ENCODE results near the gene MBP. TPM values are rescaled to one million over a fixed set of nuclear protein-coding genes. Genes with fewer than 3 reads are reported as not detected.

Gene MBP
- total and polyA plus RNA-seq, 10 of the 15 experiments (the other 5 are each of a cell fraction or from before 2014, with no cell fraction given) = 12.2 to 67.8 (median 42.1) TPM

DNA sequence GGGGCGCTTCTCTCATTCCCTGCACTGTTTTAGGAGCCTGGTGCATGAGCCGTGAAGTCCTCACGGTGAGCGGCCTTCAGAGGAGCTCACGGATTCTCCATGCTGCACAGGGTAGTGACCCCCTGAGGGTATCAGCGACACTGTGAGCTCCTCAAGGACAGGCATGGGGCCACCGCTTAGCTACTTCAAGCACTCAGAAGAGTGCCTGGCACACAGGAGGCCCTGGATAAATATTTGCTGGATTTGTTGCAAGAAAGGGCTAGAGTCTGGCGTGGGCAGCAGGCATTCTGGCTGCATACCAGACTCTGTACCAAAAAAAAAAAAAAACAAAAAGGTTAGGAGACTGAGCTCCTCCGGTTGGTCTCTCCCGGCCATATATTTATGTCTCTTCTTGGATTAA lies 5.7 kb upstream of the MBP start:
- in situ Hi-C loops (cut with MboI) (no loop called here), intact Hi-C loops (cut with micrococcal nuclease; ENCODE audit: unreplicated experiment) (no loop called here)
- Histone ChIP-seq H3K4me2 (ENCODE audit: control insufficient read depth, insufficient read depth) (no peak overlapping the region), H3K36me3 (ENCODE audit: control insufficient read depth in 2 of 2, insufficient read depth in 2 of 2, low read length in 1 of 2) (no peaks in the 10 kb centered on the region), H3K27me3 (replicated peaks in 1 of 2; ENCODE audit: control insufficient read depth in 2 of 2, insufficient read depth in 2 of 2, low read length in 1 of 2) (no peaks in the 10 kb centered on the region), H4K20me1 (ENCODE audit: control insufficient read depth, insufficient read depth) (no peaks in the 10 kb centered on the region), H3K4me1 (ENCODE audit: control insufficient read depth, insufficient read depth, low read length) (peaks cover 14% of the 10 kb centered on the region), H3K9me3 (replicated peaks; ENCODE audit: control insufficient read depth, insufficient read depth, low read length) (peaks cover 3% of the 10 kb centered on the region; the same call in 2 of the 3 replicates), H3K4me3 (no peak overlapping the region), H3K9ac (ENCODE audit: control insufficient read depth, insufficient read depth, low read length) (no peak overlapping the region), H3K27ac (ENCODE audit: control insufficient read depth, insufficient read depth) (no peak overlapping the region), H3K79me2 (ENCODE audit: control insufficient read depth, insufficient read depth, low read length) (no peaks in the 10 kb centered on the region), H2AFZ (ENCODE audit: control insufficient read depth, low read depth, low read length) (no peak overlapping the region)
- 78% methylated on average over 10 of the region's 10 CpGs for WGBS (ENCODE audit: insufficient coverage, insufficient replicate concordance, low lambda C conversion rate, missing lambda C conversion rate)
- ChIA-PET RAD21 (ENCODE audit: unreplicated experiment) (interaction anchor here (0.8 to 2.5 kb wide), 2 partner anchors 73 to 138 kb away, joined by 4 to 6 read pairs; no protein-coding TSS in a partner anchor), SMC1A (ENCODE audit: uncharacterized antibody, unreplicated experiment) (interaction anchor here (0.6 to 1.2 kb wide), 5 partner anchors 11 to 652 kb away, joined by 3 to 4 read pairs (median 3); no protein-coding TSS in a partner anchor), CTCF (interaction anchor here (1.0 to 1.2 kb wide), 3 partner anchors 8 to 74 kb away, joined by 3 read pairs; no protein-coding TSS in a partner anchor), POLR2A (interaction anchor here (0.7 to 0.9 kb wide), 2 partner anchors 52 to 738 kb away, joined by 3 to 8 read pairs; no protein-coding TSS in a partner anchor)
- no peak for FAIRE-seq
- no TSS peak for BruUV-seq (replicated peaks)
- DNase-seq (ENCODE audit: low read depth, low spot score) = no peak
- TF ChIP-seq, protein P1, sequence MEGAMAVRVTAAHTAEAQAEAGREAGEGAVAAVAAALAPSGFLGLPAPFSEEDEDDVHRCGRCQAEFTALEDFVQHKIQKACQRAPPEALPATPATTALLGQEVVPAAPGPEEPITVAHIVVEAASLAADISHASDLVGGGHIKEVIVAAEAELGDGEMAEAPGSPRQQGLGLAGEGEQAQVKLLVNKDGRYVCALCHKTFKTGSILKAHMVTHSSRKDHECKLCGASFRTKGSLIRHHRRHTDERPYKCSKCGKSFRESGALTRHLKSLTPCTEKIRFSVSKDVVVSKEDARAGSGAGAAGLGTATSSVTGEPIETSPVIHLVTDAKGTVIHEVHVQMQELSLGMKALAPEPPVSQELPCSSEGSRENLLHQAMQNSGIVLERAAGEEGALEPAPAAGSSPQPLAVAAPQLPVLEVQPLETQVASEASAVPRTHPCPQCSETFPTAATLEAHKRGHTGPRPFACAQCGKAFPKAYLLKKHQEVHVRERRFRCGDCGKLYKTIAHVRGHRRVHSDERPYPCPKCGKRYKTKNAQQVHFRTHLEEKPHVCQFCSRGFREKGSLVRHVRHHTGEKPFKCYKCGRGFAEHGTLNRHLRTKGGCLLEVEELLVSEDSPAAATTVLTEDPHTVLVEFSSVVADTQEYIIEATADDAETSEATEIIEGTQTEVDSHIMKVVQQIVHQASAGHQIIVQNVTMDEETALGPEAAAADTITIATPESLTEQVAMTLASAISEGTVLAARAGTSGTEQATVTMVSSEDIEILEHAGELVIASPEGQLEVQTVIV (IDR thresholded peaks at IDR 0.05; ENCODE audit: borderline replicate concordance, partially characterized antibody) = no peak
- no peak for TF ChIP-seq RCOR1 (conservative IDR thresholded peaks at IDR 0.05; ENCODE audit: low read depth, low read length)
- TF ChIP-seq HDAC2 (IDR thresholded peaks at IDR 0.05) = no peak
- no peak for TF ChIP-seq NFYB (IDR thresholded peaks at IDR 0.05; ENCODE audit: insufficient read depth, low read depth, low read length)
- no peak for TF ChIP-seq RBBP5 (conservative IDR thresholded peaks at IDR 0.05)
- TF ChIP-seq, protein P2, sequence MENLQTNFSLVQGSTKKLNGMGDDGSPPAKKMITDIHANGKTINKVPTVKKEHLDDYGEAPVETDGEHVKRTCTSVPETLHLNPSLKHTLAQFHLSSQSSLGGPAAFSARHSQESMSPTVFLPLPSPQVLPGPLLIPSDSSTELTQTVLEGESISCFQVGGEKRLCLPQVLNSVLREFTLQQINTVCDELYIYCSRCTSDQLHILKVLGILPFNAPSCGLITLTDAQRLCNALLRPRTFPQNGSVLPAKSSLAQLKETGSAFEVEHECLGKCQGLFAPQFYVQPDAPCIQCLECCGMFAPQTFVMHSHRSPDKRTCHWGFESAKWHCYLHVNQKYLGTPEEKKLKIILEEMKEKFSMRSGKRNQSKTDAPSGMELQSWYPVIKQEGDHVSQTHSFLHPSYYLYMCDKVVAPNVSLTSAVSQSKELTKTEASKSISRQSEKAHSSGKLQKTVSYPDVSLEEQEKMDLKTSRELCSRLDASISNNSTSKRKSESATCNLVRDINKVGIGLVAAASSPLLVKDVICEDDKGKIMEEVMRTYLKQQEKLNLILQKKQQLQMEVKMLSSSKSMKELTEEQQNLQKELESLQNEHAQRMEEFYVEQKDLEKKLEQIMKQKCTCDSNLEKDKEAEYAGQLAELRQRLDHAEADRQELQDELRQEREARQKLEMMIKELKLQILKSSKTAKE (IDR thresholded peaks at IDR 0.05; ENCODE audit: low read depth, poor library complexity, severe bottlenecking) = no peak
- TF ChIP-seq JUNB (IDR thresholded peaks at IDR 0.05) = no peak
- TF ChIP-seq GABPA (IDR thresholded peaks at IDR 0.05; ENCODE audit: low read depth) = no peak
- no peak for TF ChIP-seq ESRRA (IDR thresholded peaks at IDR 0.05; ENCODE audit: low read length)
- TF ChIP-seq SREBF1 (IDR thresholded peaks at IDR 0.05; ENCODE audit: low read length) = no peak
- ATAC-seq = no peak

All from GM12878 (cell line).